HG02678 (cell line): Measurements from ENCODE around the gene EXOC6B.
"Not testable (repeated sequence)": the region's sequence is repeated elsewhere in the genome, so short reads cannot be mapped to it uniquely, and the experiment has no call there.

Experiments used
- ATAC-seq: cut with Tn5 transposase; IDR thresholded peaks from one replicate; pipeline ENCODE4 v1.9.1; 2021; ENCODE audit warnings: mild to moderate bottlenecking, moderate library complexity; ENCODE audit not compliant: unreplicated experiment

Gene EXOC6B

DNA sequence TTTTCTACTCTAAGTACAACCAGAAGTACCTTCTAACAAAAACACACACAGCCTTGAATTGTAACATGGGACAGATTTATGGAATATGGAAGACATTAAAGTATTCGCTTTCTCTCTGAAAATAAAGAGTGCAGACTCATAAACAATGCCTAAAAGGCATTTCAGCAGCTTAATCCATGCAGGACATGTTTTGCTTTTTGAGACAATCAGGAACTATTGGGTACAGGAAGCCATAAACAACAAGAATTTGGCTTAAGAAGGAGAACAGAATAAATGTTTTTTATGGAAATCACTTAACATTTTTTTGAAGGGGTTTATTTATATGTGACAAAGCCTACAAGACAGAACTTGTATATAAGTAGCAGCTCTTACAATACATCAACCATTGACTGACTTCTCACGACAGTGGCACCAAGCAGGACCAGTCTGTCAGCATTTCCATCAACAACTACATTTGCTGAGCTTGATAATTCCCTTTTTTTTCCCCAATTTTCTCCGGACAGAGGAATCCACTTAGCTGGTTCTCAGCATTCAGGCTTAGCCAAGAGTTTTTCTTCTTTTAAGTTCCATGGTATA is 140.1 kb downstream of the EXOC6B start:
- ATAC-seq = no peak

DNA sequence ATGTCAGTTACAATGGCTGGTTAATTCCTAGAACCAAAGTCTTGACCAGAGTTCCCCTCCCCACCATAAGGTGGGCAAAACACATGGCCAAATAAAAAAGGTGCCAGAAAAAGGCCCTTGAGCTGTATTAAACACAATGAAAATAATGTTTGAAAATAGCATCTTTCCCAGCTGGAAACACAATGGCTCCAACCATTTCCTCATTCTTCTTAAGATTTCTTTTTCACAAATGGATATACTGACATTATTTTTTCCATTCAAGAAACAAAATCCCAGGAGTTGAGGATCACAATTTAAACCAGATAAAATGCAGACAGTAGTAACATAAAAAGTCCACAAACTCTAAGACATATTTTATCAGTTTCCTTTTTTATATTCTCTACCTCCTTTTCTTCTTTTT is 143.8 kb downstream of the EXOC6B start:
- no peak for ATAC-seq

DNA sequence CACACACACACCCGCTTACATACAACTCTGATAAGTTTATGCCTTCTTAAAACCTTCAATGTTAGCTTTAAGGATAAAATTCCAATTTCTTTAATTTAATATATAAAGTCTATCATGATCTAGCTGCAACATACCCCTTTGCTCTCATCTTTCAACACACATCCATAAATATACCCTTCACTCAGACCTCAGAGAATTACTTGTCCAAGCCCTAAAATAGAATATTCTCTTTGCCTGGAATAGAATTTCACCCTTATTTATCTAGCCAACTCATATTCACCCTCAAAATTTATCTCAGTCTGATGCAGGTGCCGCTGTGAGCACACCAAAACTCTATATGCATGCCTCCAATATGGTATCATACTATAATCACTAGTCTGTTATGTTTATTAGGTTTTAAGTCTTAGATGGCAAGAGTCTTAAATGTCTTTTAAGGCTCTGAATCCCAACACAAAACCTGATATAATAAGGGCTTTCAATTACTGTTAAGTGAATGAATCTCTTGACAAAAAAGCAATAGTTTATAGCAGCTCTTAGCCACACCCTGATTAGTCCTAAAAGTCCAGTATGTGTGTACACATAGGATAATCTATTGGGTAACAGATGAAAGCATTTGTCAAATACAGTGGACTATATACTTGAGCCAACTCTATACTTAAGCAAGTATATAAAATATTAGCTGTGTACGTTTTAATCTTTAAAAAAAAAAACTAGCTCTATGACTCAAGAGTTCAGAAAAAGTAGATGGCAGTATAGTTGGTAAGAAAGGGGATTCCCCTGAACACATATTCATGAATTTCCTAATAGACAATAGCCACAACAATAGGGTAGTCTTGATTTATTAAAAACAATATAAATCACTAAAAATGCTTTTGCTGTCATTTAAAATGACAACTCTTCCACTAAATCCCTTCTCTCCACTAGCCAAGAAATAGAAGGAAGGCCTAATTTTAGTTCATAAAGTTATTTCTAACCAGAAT is 144.5 kb downstream of the EXOC6B start:
- no peak for ATAC-seq

DNA sequence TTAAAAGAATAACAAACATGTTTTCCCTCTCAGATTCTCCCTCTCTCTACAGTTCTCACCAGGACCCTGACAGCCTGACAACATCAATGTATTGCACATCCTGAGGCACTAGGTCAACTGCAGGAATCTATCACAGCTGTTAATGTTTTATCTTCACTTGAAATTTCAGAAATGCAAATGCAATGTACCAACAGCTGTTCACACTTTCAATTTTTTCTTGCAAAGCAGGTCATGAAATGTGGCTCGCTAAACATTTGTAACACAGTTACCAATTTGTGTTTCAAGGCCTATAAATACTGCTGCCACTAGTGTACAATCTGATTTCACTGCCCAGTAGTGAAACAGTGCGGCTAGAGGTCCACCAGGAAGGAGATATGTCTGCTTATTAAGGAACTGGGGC is 147.8 kb downstream of the EXOC6B start:
- ATAC-seq = peak; percentile 81

DNA sequence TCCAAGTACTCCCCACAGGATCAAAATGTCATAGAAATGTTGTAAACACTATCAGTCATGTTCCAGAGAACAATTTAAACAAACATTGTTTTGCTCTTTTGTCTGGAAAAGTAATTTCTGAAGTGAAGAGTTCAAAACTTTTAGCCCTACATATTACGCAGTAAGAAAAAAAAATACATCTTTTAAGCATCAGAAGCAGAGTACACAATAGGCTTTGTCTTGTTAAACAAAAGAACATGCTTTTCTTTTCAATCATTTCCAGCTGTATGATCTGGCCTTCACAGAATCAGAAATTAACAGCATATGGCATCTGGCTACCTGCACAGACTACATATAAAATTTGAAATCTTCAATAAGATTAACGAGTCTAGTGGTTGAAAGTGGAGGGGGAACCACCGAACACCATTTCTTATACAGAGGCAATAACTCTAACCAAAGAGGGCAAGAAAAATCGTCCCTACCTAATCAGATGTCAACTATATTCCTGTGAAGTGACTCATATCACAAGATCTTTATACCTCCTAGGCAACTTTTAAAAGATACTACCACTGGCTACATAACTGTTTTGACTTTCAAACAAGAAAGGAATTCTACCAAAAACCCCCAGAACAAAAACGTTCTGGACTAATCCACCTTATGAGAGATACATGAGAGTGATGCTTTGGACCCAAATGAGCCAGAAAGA is 149.3 kb downstream of the EXOC6B start:
- no peak for ATAC-seq

DNA sequence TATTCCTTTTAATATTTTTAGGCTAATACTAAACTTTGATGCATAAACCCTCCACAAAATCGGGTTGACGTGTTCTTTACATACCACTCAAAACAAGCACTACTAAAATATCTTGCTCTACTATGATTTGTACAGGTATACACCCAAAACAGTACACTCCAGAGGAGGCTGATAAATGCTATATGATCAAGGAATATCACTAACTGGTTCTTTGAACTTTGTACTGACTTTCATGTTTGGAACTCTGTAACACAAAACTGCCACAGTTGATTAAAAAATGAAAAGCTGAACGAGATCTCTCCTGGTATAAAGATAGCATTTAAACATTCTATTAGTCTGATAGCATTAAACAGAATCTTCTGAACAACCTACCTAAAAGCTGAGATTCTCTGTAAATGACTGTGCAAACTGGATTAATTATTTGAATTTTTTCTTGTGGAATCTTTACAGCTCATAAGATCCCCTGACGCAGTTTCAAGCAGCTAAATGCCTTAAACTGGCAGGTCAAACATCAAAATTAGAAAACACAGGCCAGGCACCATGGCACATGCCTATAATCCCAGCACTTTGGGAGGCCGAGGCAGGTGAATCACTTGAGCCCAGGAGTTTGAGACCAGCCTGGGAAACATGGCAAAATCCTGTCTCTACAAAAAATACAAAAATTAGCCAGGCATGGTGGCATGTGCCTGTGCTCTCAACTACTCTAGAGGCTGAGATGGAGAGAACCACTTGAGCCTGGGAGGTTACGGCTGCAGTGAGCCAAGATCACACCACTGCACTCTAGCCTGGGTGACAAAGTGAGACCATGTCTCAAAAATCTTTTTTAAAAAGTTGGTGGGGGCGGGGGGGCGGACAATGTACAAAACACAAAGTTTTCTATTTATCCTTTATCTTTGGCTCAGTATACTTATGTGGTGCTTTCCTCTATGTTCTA is 150.6 kb downstream of the EXOC6B start:
- no peak for ATAC-seq

DNA sequence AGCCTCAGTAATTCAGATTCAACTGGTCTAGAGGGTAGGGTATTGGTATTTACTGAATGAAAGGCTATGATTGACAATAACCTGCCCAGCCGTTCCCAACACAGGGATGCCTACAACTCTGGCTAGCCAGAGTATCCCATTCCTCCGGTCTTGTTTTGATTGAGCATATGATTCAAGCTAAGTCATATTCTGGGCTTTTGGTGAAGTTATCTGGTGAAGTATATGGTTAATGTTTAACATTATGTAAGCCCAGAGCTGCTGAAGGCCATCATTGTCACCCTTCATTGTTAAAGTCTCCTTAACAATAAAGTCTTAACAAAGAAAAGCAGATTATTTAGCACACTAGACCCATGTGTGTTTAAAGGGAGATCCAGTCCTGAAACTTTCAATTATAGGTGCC is 152.6 kb downstream of the EXOC6B start:
- ATAC-seq = no peak

DNA sequence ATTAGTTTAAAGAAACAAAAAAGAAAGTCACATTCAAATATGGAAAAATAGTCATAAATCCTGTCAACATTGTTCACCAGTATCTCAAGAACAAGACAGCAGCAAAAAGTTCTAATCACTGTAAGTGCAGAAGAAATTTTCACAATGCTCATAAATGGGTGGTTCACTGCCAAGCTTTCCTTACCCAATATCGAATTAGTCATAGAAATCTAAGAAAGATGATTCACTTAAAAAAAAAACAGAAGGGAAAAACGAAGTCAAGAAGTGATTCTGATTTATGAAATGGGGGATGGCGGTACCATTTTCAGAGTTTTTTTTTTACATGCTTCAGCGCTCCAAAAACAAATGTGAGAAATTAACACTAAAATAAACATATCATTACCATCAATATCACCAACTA is 156.7 kb downstream of the EXOC6B start:
- no peak for ATAC-seq

DNA sequence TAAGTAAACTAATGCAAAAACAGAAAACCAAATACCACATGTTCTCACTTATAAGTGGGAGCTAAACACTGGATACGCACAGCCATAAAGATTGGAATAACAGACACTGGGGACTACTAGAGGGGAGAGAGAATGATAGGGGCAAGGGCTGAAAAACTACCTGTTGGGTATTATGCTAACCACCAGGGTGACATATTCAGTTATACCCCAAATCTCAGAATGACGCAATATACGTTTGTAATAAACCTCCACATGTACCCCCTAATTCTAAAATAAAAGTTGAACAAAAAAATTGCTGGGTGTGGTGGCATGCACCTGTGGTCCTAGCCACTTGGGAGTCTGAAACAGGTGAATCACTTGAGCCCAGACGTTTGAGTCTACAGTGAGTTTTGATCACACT is 157.2 kb downstream of the EXOC6B start:
- no peak for ATAC-seq

DNA sequence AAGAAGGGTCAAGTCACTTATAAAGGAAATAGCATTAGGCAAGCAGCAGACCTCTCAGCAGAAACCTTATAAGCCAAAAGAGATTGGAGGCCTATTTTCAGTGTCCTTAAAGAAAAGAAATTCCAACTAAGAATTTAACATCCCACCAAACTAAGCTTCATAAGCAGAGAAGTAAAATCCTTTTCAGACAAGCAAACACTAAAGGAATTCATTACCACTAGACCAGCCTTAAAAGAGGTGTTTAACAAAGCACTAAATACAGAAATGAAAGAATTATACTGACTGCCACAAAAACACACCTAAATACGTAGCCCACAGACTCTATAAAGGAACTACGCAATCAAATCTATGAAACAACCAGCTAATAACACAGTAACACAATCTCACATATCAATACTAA is 160.4 kb downstream of the EXOC6B start:
- ATAC-seq = no peak

DNA sequence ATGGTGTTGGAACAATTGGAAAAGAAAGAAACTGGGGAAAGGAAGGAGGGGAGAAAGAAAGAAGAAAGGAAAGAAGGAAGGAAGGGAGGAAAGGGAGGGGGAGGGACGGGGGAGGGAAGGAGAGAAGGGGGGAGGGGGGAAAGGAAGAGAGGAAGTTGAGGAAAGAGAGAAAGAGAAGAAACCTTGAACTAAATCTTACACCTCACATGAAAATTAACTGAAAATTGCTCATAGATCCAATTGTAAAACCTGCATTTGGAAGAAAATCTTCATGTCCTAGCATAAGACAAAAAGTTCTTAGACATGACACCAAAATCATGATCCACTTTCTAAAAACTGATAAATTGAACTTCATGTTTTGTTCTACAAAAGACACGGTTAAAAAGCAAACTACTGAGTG is 163.8 kb downstream of the EXOC6B start:
- ATAC-seq = no peak

DNA sequence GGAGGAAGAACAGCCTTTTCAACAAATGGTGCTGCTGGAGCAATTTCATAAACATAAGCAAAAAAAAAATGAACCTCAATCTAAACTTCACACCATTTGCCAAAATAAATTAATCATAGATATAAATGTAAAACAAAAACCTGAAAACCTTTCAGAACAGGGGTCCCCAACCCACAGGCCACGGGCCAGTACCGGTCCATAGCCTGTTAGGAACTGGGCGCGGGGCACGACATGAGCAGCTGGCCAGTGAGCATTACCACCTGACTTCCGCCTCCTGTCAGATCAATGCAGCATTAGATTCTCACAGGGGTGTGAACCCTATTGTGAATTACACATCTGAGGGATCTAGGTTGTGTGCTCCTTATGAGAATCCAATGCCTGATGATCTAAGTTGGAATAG is 176.0 kb downstream of the EXOC6B start:
- no peak for ATAC-seq

DNA sequence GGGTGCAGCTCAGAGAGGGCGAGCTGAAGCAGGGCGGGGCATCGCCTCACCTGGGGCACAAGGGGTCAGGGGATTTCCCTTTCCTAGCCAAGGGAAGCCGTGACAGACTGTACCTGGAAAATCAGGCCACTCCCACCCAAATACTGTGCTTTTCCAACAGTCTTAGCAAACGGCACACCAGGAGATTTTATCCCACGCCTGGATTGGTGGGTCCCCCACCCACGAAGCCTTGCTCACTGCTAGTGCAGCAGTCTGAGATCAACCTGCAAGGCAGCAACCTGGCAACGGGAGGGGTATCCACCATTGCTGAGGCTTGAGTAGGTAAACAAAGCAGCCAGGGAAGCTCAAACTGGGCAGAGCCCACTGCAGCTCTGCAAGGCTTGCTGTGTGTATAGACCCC is 184.6 kb downstream of the EXOC6B start:
- not testable (repeated sequence) for ATAC-seq

DNA sequence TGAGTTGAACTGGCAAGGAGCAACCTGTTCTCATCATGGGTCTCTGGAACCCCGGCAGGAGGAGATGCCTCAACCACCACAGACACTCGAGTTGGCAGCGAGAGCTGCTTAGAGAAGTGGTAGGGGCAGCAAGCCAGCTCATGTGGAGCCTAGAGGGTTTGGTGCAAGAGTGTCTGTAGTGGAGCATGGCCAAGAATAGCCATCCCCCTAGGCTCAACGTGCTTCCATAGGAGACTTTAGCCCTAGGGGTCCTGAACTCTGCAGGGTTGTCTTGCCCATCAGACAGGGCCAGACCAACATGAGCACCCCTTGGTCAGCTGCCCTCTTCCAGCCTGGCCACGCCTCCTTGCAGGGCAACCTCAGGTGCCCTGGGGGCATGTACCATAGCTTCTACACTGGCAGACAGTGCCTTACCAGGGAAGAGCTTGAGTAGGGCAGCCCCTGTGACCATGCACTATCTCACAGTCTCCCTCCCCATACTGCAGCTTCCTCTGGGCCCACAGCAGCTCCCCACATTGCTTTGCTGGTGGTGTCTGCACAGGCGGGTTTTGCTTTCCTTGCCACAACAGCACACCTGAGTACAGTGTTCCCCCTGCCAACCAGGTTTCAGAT is 187.1 kb downstream of the EXOC6B start:
- no peak for ATAC-seq

DNA sequence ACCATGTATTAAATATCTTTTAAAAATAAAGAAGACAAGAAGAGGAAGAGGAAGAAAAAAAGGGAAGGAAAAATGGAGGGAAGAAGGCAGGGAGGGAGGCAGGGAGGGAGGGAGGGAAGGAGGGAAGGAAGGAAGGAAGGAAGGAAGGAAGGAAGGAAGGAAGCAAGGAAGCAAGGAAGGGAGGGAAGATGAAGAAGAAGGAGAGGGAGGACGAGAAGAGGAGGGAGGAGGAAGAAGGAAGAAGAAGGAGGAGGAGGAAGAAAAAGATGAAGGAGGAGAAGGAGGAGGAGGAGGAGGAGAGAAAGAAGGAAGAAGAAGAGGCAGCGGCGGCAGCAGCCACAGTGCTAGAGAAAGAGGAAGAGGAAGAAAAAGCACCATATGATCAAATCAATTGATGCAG is 189.6 kb downstream of the EXOC6B start:
- ATAC-seq = no peak

DNA sequence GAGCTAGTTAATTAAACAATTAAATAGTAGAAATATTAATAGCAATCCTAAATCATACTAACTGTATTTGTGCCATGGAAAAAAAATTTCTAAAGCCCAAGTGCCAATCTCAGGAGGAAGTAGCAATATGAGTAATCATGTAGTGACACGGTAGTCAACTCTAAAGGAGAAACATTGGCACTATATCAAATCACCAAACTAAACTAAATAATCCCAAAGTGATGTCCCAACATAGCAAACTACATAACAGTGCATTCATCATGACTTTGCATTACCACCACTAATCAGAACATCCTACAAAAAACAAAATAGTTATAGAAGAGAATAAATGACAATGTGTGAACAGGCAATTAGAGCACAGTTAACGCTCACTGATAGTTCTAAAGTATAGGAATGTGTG is 195.1 kb downstream of the EXOC6B start:
- no peak for ATAC-seq

DNA sequence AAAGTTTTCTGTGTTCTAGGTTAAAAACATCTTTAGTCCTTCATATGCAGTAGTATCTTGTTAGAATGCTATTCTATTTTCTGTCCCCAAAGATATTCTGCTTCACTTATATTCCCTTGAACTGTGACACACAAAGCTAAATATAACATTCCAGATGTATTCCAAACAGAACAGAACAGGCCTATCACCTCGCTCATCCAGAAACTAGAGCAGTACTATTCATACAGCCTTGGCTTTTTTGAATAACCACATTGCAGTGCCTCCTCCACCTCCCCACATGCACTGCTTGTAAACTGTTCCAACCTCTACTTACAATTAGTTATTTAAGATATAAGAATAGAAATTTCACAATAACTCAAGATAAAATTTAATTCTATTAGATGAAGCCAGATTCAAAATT is 196.8 kb downstream of the EXOC6B start:
- no peak for ATAC-seq

DNA sequence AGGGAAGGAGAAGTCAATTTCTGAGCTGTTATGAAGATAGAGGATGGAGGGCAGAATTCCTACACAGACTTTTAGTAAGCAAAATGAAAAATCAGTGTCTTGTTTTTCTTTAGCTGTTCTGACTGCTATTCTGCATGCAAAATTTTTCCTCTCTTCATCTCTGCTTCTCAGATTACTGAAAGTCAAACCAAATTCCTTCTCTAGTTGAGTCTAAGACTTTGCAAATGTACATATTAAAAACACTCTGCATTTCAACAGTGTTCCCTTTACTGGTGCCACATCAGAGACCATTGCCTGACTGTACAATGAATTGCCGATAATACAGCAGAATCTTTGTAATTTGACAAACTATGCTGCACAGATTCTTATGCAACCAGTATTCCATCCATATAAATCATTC is 198.8 kb downstream of the EXOC6B start:
- ATAC-seq = no peak

DNA sequence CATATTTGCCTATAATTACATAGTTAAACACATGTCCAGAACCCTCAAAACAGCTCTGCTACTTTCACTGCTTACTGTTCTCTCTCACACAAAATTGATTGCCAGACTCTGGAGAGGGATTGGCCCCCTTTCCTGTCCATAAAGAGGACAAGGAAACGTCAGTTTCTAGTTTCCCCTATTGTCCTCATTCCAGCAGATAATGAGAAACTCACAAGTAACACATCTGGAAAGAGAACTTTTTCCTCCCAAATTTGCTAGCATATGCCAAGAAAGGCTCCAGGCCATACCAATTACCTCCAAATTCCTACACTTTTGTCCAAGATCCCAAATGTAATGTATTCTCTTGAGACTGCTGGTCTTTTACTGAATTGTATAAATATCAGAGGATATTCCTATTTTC is 200.5 kb downstream of the EXOC6B start:
- ATAC-seq = no peak

DNA sequence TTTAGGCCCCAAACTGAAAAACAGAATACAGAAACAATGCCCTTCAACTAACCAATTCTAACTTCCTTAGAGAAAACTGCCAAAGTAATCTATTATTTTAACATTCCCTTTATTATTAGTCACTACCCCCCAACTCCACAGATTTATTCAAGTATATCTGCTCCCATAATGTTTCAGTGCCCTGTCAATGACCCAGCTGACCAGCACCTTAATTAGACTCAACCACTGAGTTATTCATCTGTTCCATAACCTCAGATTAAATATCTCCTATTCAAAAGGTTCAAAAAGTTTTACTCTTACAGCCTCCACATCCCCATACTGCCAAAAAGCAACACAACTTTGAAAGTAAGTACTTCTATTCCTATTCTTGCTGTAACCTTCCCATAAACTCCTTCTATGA is 202.4 kb downstream of the EXOC6B start:
- no peak for ATAC-seq
